Neural progenitor cell (in vitro differentiated cells): Measurements from ENCODE around the gene IL1RAPL1.

Source experiments
- CTCF ChIP-seq: fragments of 200-600 bp; sonication (generic); IDR thresholded peaks from 2 replicates; pipeline ENCODE4 v1.5.1; 2017; ENCODE audit warnings: antibody characterized with exemption, mild to moderate bottlenecking
- EZH2 ChIP-seq: fragments of 200-600 bp; sonication (generic); IDR thresholded peaks from 2 replicates; pipeline ENCODE4 v1.6.1; 2017; ENCODE audit warnings: antibody characterized with exemption, mild to moderate bottlenecking, moderate library complexity

- TF ChIP-seq CTCF (no peak), EZH2 (no peak)
Observed at GRCh38 chrX:29043746-29044145, 456.5 kb downstream of the IL1RAPL1 start.
